ENCODE results near the gene STOML1.

The STOML1 gene

DNA sequence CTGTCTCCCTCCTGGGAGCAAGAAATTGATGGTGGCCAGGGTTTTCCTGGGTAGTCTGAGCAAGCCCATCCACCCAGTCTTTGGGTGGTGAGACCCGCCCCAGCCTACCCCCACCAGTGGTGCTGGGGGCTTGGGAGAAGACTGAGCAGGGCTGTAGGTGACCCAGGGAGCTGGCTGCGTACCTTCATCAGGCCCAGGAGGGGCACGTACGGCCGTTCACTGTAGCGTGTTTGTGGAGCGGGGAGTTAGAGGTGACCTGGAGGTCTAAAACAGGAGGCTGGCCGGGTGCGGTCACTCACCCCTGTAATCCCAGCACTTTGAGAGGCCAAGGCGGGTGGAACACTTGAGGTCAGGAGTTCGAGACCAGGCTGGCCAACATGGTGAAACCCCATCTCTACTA, 54.4 kb downstream of the STOML1 start:
- Histone ChIP-seq H3K79me2 (ENCODE audit: insufficient read depth, low read length) (no peaks in the 10 kb centered on the region), H3K36me3 (ENCODE audit: insufficient read depth, low read length) (no peaks in the 10 kb centered on the region), H3K9ac (ENCODE audit: low read length) (no peak overlapping the region), H3K27ac (ENCODE audit: low read depth, low read length, poor library complexity, severe bottlenecking) (no peak overlapping the region), H3F3A (ENCODE audit: insufficient read depth, low read length) (no peaks in the 10 kb centered on the region), H2AFZ (ENCODE audit: low read length) (no peak overlapping the region), H4K20me1 (ENCODE audit: insufficient read depth, low read length) (no peaks in the 10 kb centered on the region), H3K27me3 (ENCODE audit: insufficient read depth, low read length) (0 out of 2 replicates have a peak, but pooled peaks cover 3% of the 10 kb centered on the region), H3K4me1 (ENCODE audit: insufficient read depth, low read length, severe bottlenecking) (no peaks in the 10 kb centered on the region), H3K9me3 (ENCODE audit: low read length) (no peaks in the 10 kb centered on the region), H3K4me2 (ENCODE audit: low read length) (no peak overlapping the region), H3K4me3 (ENCODE audit: low read depth, low read length, poor library complexity, severe bottlenecking) (no peak overlapping the region), H3K9me2 (ENCODE audit: low read depth, low read length) (no peaks in the 10 kb centered on the region)
- no peak for TF ChIP-seq EZH2 (IDR thresholded peaks at IDR 0.05; ENCODE audit: borderline replicate concordance, low read length)
- TF ChIP-seq, protein P1, sequence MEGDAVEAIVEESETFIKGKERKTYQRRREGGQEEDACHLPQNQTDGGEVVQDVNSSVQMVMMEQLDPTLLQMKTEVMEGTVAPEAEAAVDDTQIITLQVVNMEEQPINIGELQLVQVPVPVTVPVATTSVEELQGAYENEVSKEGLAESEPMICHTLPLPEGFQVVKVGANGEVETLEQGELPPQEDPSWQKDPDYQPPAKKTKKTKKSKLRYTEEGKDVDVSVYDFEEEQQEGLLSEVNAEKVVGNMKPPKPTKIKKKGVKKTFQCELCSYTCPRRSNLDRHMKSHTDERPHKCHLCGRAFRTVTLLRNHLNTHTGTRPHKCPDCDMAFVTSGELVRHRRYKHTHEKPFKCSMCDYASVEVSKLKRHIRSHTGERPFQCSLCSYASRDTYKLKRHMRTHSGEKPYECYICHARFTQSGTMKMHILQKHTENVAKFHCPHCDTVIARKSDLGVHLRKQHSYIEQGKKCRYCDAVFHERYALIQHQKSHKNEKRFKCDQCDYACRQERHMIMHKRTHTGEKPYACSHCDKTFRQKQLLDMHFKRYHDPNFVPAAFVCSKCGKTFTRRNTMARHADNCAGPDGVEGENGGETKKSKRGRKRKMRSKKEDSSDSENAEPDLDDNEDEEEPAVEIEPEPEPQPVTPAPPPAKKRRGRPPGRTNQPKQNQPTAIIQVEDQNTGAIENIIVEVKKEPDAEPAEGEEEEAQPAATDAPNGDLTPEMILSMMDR (IDR thresholded peaks at IDR 0.05; ENCODE audit: low read length), result no peak

DNA sequence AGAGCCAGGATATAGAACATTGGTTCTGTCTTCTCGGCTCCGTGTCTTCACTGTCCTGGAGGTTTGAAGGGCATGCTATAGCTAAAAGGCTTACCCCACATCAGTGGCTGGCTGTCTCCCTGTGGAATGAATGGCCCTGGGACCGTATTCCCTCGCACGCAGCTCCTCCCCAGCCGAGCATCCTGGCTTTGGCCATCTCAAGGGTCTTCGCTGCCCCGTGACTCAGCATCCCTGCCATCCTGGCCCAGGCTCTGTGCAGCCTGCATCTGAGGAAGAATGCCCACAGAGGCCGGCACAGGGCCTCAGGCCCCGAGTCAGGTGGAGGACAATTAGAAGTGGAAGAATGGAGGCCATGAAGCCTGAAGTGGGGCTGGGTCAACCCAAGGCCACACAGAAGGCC, 54.8 kb downstream of the STOML1 start:
- Histone ChIP-seq H3F3A (ENCODE audit: insufficient read depth, low read length) (no peaks in the 10 kb centered on the region), H4K20me1 (ENCODE audit: insufficient read depth, low read length) (no peaks in the 10 kb centered on the region), H3K4me2 (ENCODE audit: low read length) (no peak overlapping the region), H3K9me3 (ENCODE audit: low read length) (no peaks in the 10 kb centered on the region), H3K27me3 (ENCODE audit: insufficient read depth, low read length) (0 out of 2 replicates have a peak, but pooled peaks cover 3% of the 10 kb centered on the region), H3K4me1 (ENCODE audit: insufficient read depth, low read length, severe bottlenecking) (no peaks in the 10 kb centered on the region), H3K27ac (ENCODE audit: low read depth, low read length, poor library complexity, severe bottlenecking) (no peak overlapping the region), H3K79me2 (ENCODE audit: insufficient read depth, low read length) (no peaks in the 10 kb centered on the region), H3K9ac (ENCODE audit: low read length) (no peak overlapping the region), H3K4me3 (ENCODE audit: low read depth, low read length, poor library complexity, severe bottlenecking) (no peak overlapping the region), H3K9me2 (ENCODE audit: low read depth, low read length) (no peaks in the 10 kb centered on the region), H3K36me3 (ENCODE audit: insufficient read depth, low read length) (no peaks in the 10 kb centered on the region), H2AFZ (ENCODE audit: low read length) (no peak overlapping the region)
- TF ChIP-seq EZH2 (IDR thresholded peaks at IDR 0.05; ENCODE audit: borderline replicate concordance, low read length), result no peak
- TF ChIP-seq, protein P1 (IDR thresholded peaks at IDR 0.05; ENCODE audit: low read length), result no peak

DNA sequence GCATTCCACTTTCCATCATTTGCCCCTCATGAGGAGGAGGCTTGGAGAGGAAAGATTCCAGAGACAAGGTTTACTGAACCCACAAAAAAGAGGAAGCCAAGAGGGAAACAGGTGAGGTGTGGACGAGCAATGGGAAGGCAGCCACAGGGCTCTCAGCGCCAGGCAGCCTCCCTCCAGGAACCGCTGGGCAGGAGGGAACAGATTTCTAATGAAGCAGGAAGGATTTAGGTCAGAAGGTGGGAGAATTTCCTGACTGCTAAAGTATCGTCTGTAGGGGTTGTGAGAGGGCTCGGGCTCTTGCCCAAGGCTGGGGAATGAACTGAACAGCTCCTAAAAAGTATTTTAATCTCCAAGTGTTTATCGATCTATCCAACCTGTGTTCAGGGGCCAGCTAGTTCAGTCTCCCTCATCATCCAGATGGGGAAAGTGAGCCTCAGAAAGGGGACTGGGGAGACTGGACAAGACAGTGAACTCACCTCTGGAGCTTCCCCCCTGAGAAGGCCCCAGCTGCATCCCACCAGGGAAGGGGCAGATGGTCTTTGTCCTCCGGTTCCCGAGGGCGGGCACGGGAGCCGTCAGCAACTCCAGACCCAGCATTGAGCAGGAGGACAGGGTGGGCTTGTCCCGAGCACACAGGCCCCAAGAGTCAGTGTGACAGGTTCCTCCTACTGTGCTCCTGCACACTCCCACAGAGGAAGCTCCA, 55.4 kb downstream of the STOML1 start:
- Histone ChIP-seq H3K36me3 (ENCODE audit: insufficient read depth, low read length) (no peaks in the 10 kb centered on the region), H3K27me3 (ENCODE audit: insufficient read depth, low read length) (0 out of 2 replicates have a peak, but pooled peaks cover 3% of the 10 kb centered on the region), H3K4me1 (ENCODE audit: insufficient read depth, low read length, severe bottlenecking) (no peaks in the 10 kb centered on the region), H4K20me1 (ENCODE audit: insufficient read depth, low read length) (no peaks in the 10 kb centered on the region), H3K4me2 (ENCODE audit: low read length) (no peak overlapping the region), H3K27ac (ENCODE audit: low read depth, low read length, poor library complexity, severe bottlenecking) (no peak overlapping the region), H3K4me3 (ENCODE audit: low read depth, low read length, poor library complexity, severe bottlenecking) (no peak overlapping the region), H3K9me3 (ENCODE audit: low read length) (no peaks in the 10 kb centered on the region), H3K9ac (ENCODE audit: low read length) (no peak overlapping the region), H3K79me2 (ENCODE audit: insufficient read depth, low read length) (no peaks in the 10 kb centered on the region), H3K9me2 (ENCODE audit: low read depth, low read length) (no peaks in the 10 kb centered on the region), H3F3A (ENCODE audit: insufficient read depth, low read length) (no peaks in the 10 kb centered on the region), H2AFZ (ENCODE audit: low read length) (no peak overlapping the region)
- TF ChIP-seq, protein P1 (IDR thresholded peaks at IDR 0.05; ENCODE audit: low read length), result no peak
- TF ChIP-seq EZH2 (IDR thresholded peaks at IDR 0.05; ENCODE audit: borderline replicate concordance, low read length), result no peak
